Activated CD8-positive, alpha-beta memory T cell treated with anti-CD3 and anti-CD28 coated beads for 4 hours (primary cell): Measurements from ENCODE around the gene DDX25.

Experiments
- DNase-seq, 2 donors: peaks; one replicate each; pipeline ENCODE4 v3.0.0-alpha.2; 2020; ENCODE audit warnings: low read depth in 2 of 2

Gene DDX25

DNA sequence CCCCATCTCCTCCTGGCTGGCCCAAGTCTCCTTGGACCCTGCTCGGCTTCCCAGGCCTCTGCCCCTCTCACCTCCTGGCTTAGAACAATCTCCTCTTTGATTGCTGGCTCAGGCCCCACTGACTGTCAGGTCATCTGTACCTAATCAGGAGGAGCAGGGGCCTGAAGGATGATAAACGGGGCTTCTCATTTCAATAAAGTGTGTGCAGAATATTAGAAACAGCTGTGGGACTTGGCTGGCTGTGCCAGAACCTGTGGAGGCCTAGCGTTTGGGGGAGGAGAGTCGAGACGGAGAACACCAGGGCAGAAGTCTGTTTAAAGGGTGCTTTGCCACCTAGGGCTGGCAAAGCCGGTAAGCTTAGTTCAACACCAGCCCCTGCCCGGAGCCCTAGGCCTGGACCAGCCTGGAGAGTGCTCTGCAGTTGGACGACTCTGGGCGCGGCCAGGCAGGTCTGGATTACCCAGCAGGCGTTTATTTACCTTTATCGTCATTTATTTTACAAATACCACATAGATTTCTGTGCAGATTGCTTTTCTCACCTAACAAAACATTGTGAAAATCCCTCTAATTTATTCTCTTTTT is 31.4 kb downstream of the DDX25 start:
- no peak for DNase-seq

DNA sequence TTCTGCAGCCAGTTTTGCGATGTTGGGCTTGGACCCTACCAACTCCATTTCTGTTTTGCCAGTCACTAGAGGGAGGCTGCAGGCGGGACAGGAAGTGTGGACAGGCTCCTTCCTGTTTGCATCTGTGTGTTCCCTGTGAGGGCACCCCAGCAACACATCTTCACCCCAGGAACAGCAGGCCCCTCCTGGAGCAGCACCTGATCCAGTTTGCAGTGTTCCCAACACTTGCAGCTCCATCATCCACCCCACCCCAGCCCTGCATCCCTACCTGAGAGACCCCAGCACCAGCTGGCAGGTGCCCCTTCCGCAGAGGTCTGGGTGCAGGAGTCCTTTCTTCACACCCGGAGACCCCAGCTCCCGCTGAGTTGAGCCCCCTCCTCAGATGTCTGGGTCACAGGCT is 34.1 kb downstream of the DDX25 start:
- no peak for DNase-seq

DNA sequence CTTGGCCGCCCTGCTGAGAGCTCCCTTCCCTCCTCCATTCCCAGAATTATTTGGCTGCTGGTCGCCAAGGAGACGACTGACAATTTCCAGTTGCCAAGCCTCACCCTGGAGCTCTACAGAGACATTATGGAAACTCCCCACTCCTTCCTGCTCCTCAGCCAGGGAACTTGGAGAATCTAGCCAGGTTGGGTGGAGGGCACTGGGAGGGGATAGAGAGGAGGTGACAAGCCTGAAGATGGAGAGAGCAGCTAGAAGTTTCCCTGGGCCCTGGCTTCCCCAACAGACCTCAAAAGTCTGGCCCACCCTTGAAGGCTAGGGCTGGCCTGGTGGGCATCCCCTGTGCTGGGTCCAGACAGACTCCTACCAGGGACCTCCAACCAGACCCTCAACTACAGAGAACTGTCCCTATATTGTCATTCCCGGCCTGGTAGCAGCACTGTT is 34.8 kb downstream of the DDX25 start:
- no peak for DNase-seq

DNA sequence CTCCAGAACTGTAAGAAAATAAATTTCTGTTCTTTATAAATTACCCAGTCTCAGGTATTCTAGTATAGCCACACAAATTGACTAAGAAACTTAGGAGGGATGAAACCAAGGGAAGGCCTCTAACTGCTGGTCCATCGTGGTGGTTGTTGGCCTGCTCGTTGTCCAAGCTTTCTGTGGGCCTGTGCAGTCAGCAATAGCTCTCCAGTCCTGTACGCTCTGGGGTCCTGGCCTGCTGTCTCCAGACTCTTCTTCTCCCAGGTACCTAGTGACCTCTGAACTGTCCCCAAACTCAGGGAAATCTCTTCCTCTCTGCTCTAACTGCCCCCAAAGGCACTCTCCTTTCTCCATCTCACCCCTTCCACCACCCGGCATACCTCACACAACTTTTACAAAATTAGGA is 35.8 kb downstream of the DDX25 start:
- no peak for DNase-seq

DNA sequence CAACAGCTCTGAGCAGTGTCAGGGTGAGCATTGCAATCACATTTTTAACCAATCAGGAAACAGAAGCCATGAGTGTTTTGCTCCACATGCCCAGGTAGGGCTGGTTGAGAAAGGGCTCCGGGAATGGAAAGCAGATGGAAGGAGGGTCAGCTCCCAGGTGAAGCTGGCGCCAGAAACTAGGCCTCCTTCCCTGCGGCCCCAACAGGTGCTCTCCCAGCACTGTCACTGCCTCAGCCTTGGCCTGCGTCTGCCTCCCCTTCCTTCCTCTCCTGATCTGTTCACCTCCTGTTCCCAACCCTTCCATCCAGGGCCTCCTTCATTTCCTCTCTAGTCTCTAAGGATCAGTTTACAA is 36.9 kb downstream of the DDX25 start:
- DNase-seq, result no peak

DNA sequence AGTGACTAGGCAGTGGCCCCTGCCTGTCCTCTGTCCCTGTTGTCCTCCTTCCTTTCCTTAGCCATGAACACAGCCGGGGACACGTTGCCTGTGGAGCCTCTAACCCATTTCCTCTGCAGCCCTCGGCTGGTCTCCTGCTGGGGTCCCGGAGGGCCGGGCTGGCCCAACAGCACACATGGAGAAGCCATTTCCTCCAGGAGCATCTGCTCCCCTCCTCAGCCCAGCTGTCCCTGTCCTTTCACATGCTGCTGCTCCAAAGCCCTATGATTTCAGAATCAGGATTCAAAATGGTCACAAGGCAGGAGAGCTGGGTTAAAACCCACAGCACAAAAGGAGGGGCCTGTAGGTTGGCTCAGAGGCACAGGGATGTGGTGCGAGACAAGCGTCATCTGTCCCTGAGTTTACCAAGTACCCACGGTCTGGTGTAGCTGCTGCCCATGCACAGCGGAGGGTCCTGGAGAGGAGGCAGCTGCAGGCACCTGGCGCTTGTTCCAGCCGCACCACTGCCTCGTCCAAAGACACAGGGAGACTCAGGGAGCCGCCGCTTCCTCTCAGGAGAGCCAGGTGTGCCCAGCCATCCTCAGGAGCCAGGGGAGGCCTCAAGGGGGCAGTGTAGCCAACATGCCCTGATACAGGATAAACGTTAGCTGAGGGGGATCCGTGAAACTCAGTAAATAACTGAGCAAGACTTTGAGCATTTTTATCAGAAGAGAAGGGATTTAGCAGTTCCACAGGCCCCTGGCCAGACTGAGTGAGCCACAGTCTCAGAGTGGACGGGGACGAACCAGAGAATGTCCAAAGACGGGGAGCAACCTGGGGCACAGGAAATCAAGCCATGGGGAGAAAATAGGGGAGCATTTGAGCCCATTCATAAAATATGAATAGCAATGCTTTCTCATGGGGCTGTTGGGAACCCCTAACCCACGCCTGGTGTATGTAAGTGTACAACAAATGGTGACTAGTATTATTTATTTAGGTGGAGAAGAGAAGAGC is 37.6 kb downstream of the DDX25 start:
- DNase-seq, result no peak

DNA sequence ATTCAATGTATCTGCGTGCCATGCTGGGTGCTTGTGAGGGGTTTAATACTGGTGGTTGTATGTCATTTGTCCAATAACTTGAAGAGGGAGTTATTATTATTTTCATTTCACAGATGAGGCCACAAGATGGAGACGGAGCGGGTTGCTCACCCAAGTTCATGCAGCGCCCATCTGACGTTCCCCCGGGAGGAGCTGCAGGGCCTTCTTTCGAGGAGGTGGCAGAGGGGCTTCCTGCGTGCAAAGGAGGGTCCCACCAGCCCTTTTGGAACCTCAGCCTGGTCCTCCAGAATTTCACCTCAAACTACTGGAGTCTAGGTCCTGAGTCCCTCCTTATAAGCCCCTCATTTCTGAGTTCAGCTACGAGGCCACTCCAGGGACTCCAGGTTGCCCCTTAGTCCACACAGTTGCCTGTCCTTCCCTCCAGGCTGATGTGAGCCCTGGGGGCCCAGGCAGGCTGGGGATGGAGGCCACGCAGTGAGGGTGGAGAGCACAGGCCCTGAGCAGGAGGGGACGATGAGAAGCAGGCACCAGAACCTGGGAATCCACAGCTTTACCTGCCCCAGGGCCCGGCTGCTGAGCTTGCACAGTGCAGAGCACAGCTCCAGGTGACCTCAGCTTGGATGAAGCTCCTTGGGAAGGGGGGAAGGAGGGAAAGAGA is 38.6 kb downstream of the DDX25 start:
- no peak for DNase-seq

DNA sequence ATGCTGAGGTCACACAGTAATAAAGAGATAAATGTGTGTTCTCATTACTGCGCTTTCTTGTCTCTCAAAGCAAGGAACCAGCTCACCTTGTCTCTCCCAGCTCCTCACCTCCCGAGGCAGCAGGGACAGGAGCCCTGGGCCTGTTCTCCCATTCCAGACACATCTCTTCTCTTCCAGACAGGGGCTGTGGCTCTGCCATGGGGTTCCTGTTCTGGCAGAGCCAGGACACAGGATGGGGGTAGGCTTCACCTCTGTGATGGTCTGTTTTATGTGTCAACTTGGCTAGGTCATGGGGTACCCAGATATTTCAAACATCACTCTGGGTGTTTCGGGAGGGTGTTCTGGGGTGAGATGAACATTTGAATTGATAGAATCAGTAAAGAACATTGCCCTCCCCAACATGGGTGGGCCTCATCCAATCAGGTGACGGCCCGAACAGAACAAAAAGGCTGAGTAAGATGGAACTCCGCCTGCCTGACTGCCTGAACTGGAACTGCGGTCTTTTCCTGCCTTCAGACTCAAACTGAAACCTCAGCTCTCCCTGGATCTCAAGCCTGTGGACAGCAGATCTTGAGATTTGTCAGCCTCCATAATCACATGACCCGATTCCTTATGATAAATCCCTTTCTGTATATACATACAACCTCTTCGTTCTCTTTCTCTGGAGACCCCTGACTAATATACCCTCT is 39.5 kb downstream of the DDX25 start:
- DNase-seq, result no peak

DNA sequence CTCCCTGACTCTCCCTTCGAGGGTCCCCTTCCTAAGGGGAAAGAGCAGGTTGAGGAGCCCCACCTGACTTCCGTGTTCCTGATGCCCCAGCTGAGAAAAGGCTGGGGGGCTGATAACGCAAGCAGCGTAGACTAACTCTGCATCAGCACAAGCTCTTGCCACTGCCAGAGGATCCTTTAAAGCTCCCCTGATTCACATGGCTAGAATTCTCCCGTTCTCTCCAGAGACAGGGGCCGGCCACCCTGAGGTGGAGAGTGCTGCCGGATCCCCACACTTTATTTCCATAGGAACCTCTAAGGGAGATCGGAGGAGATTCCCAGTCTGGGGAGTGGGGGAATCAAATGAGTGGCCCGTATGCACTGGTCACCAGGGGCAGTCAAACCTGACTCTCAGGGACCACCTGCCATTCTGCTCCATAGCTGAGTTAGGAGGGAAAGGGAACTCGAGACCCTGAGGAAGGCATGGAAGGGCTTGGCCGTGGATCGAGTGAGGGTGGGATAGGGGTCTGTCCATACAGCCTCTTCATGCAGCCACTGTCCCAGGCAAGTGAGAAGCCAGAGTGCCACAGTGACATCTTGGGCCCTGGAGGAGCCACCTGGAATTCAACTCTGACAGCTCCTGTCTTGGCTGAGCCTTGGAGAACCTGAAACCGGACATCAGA is 40.2 kb downstream of the DDX25 start:
- no peak for DNase-seq

DNA sequence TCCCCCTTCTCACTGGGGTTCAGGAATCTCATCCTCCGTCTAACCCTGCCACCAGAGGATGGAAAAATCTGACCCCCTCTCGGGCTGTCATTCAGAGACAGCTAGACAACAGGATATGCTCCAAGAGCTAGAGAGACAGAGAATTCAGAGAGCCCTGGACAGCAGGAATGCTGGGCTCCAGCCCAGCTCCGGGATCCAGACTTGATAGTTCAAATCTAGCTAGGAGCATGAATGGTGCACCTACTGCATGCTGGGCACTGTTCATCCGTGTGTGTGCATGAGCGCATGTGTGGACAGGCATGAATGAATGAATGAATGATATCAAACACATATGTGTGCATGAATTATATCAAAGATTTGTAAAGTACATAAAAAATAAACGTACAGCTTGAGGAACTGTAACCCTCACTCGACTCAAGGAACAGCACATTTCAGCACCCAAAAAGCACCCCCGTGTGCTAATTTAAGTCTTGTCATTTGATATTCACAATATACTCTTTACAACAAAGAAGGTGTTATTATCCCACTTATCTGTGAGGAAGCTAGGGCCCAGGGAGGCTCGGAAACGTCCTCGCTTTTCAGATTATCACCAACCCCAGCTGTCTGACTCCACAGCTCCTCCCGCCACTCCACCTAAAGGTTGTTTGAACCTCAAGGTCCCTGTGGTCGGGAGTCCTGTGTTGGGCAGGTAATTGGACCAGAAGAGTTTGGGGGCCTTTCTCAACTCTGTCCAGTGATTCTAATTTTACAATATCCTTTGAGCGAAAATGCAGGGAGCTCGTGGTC is 40.9 kb downstream of the DDX25 start:
- DNase-seq, result no peak

DNA sequence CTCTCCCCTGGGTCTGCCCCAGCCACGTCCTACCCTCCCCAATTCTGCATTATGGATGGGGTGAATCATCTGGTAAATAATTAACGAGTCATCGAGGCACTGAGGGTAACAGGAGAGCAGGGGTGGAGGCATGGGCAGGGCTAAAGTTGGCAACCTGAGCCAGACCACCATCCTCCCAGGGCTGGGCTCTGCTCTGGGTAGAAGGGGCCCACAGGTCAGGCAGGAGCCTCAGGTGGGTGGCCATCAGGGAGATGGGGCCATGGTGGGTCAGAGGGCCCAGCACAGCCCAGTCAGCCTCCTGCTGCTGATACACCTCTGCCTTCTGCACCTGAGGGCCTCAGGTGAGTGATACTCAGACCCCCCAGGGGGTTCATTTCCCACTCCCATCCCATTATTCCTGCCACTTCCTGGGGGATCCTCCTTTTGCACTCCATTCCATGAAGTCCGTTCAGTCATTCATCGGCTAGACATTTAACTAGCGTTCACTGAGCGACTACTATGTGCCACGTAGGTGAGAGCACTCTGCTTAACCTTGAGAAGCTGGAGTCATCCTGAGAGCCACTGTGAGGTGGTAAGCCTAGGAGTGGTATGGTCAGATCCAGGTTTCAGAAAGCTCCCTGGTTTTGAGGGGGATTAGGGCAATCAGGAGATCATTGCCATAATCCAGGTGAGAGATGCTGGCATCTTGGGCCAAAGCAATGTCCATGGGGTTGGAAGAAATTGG is 41.7 kb downstream of the DDX25 start, which contains the start of gene VSIG10L2:
VSIG10L2 (plus strand) TSS at position 248 of the 724 bp plus-strand sequence; CDS start at position 260, 12 bp downstream.
- DNase-seq, result no peak

DNA sequence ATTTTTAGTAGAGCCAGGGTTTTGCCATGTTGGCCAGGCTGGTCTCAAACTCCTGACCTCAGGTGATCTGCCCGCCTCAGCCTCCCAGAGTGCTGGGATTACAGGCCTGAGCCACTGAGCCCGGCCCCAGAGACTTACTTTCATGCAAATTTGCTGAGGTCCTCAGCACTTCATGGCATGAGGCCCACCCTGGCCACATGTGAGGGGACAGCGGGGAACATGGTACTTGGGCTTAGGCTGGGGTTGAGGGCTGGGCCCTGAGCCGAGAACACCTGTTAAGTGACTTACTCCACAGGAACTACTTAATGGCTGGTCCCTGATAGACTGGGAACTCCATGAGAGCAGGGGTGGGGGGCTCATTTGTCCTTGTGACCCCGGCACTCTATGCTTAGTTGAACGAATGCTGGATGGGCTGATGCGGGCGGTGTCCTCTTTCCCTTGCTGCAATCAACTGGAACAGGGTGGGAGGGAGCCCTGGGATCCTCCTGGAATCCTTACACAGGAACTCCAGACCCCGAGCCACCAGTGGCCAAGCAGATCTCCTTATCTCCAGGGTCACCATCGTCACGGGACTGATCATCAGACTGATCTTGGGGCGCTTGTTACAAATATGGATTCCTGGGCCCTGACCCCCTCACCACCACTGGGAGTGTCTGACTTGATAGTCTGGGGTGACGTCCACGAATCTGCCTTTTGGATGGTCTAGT is 42.6 kb downstream of the DDX25 start:
- no peak for DNase-seq

DNA sequence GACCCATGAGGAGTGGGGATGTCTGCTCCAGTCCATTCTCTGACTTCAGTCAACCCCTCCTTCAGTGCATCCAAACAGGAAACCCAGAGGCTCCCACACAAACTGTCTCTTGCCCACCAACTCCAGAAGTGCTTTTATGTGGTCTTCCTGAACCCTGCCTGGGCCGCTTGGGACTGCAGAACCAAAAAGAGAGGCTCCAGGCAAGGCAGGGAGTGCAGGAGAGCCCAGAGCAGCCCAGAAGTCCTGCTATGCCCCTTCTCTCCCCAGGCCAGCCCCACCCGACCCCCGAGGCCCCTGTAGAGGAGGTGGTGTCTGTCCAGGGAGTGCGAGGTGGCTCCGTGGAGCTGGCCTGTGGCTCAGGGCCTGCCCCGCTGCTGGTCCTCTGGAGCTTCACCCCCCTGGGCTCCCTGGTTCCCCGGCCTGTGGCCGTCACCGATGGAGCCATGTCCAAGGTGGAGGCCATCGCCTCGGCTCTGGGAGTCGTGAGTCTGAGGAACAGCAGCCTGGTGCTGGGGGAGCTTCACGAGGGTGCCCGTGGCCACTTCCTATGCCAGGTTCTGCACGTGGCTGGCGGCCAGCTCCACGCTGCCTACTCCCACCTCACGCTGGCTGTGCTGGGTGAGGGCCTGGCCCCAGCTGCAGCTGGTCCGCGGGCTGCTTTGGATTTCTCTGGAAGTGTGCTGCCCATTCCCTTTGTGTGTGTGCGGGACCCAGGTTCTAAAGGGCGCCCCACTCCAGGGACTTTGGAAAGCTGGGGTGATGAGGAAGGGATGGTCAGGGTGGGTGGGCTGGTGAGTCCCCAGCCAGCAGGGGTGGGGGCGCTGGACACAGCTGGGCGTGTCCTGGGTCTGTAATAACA is 43.3 kb downstream of the DDX25 start:
- no peak for DNase-seq

DNA sequence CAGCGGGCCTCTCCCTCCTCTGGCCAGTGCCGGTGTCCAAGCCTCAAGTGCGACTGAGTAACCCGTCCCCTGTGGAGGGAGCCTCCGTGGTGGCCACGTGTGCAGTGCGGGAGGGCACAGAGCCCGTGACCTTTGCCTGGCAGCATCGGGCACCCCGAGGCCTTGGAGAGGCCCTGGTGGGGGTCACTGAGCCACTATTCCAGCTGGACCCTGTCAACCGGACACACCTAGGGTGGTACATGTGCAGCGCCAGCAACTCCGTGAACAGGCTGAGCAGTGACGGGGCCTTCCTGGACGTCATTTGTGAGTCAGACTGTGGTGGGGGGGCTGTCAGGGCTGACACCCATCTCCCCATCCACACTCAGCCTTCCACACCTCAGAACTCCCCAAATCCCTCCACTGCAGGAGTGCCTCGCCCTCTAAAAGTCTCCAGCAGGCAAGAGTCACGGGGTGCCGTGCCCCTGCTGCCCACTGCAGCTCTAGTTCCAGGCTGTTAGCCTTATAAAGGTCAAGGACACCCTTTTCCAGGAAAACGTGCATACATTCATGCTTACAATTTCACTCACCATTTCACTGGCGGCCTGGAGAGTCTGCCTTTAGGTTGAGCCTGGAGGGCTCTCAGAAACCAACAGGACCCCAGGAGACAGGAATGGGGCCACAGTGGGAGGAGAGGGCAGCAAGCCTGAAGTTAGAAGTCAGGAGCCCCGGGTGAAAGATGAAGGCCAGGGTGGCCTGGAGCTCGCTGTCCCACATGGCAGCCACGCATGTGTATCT is 44.2 kb downstream of the DDX25 start:
- DNase-seq, result no peak

DNA sequence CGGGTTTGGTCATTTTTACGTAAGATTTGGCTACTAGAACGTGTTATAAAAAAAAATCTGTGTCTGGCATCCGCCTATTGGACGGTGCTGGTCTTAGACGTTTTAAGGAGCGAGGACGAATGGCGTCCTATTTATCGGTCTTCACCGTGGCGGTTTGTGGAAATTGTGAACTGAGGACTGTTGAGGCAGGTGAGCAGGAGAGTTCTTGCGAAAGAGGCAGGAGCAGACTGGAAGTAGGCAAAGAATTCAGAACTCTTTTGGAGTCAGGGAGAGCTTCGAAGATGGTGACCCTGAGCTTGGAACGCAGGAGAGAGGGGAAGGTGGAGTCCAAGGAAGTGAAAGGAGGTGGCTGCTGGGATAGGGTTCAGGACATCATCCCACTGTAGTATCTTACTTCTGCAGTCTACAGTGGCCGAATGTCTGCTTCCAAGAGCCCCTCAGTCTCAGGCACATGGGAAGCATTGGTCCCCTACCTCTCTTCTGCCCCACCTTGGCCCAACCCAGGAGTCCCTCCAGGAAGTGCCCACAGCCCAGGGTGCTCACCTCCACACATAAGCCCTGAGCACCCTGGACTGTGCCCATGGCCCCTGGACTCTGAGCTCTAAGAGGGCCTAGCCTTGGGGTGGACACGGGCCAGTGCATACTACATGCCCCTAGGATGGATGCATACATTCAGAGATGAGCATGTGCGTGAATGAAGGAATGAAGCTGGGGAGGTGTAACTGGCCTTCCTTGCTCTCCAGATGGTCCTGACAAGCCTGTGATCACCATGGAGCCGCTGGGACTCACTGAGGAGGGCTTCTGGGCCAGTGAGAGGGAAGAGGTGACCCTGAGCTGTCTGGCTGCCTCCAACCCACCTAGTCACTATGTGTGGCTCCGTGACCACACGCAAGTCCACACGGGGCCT is 45.2 kb downstream of the DDX25 start:
- DNase-seq, result no peak

DNA sequence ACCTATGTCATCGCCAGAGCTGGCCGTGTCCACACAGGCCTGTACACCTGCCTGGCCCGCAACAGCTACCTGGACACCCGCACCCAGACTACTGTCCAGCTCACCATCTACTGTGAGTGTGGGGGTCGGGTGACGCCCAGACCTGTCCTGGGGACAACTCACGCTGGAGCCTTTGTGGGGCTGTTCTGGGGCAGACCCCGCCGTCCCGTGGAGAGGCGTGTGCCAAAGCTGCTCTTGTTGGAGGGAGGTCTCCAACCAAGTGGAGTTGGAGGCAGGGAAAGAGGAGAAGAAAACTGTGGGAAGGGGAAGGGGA is 45.8 kb downstream of the DDX25 start:
- DNase-seq, result no peak
